Measurements from ENCODE around the gene SEPHS2. TPM values are rescaled to one million over a fixed set of nuclear protein-coding genes. Genes with fewer than 3 reads are reported as not detected.

Gene SEPHS2
- total RNA-seq, 1 donor from 2014 or later, result 9.0 TPM

DNA sequence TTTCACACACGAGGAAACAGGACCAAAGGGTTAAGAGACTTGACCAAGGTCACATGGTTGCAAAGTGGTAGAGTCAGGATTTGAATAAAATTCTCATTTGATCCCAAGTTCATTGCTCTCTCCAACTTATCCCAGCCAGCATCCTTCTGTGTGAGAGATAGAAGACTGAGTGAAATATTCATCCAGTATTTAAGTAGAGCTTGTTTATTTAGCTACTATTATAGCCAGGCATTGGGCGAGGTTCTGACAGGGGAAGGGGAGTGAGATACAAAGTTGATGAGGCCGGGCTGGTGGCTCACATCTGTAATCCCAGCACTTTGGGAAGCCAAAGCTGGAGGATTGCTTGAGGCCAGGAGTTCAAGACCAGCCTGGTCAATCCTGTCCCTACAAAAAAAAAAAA, 31.3 kb upstream of the SEPHS2 start:
- H3K4me3 Mint-ChIP-seq, result no peak overlapping the region
- no peaks in the 10 kb centered on the region for H3K9me3 Mint-ChIP-seq
- Histone ChIP-seq H3F3A (ENCODE audit: low read depth) (no peaks in the 10 kb centered on the region), H2AFZ (replicated peaks) (no peak overlapping the region), H3K9ac (no peak overlapping the region), H3K4me3 (no peak overlapping the region), H3K27me3 (no peaks in the 10 kb centered on the region), H4K20me1 (ENCODE audit: low read depth) (no peaks in the 10 kb centered on the region), H3K4me1 (no peaks in the 10 kb centered on the region), H3K27ac (no peak overlapping the region), H3K4me2 (no peak overlapping the region), H3K79me2 (ENCODE audit: low read depth) (no peaks in the 10 kb centered on the region), H3K36me3 (no peaks in the 10 kb centered on the region), H3K9me3 (ENCODE audit: low read depth) (no peaks in the 10 kb centered on the region)
- H3K36me3 Mint-ChIP-seq, result no peaks in the 10 kb centered on the region
- H3K27me3 Mint-ChIP-seq (ENCODE audit: insufficient read depth, low read depth), result peaks cover 12% of the 10 kb centered on the region
- H3K27ac Mint-ChIP-seq, result no peak overlapping the region
- no peaks in the 10 kb centered on the region for H3K4me1 Mint-ChIP-seq
- DNase-seq (ENCODE audit: low spot score), result no peak
- TF ChIP-seq EZH2 (IDR thresholded peaks at IDR 0.05) (no peak), EZH2phosphoT487 (IDR thresholded peaks at IDR 0.05) (no peak)
- TF ChIP-seq, protein P1, sequence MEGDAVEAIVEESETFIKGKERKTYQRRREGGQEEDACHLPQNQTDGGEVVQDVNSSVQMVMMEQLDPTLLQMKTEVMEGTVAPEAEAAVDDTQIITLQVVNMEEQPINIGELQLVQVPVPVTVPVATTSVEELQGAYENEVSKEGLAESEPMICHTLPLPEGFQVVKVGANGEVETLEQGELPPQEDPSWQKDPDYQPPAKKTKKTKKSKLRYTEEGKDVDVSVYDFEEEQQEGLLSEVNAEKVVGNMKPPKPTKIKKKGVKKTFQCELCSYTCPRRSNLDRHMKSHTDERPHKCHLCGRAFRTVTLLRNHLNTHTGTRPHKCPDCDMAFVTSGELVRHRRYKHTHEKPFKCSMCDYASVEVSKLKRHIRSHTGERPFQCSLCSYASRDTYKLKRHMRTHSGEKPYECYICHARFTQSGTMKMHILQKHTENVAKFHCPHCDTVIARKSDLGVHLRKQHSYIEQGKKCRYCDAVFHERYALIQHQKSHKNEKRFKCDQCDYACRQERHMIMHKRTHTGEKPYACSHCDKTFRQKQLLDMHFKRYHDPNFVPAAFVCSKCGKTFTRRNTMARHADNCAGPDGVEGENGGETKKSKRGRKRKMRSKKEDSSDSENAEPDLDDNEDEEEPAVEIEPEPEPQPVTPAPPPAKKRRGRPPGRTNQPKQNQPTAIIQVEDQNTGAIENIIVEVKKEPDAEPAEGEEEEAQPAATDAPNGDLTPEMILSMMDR (IDR thresholded peaks at IDR 0.05), result no peak

DNA sequence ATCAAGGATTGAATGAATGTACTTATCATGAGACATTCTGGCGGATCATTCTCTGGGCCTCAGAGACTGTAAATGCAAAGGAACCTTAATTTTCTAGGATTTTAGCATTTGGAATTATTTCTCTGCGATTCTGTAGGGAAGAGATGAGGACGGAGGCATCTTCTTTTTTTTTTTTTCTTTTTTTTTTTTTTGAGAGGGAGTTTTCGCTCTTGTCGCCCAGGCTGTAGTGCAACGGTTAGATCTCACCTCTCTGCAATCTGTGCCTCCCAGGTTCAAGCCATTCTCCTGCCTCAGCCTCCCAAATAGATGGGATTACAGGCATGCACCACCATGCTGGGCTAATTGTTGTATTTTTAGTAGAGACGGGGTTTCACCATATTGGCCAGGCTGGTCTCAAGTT, 29.0 kb upstream of the SEPHS2 start:
- H3K4me1 Mint-ChIP-seq, result no peaks in the 10 kb centered on the region
- no peak overlapping the region for H3K4me2 ChIP-seq
- no peak overlapping the region for H3K4me3 Mint-ChIP-seq
- H3F3A ChIP-seq (ENCODE audit: low read depth), result no peaks in the 10 kb centered on the region
- H3K27ac Mint-ChIP-seq, result no peak overlapping the region
- H2AFZ ChIP-seq (replicated peaks), result no peak overlapping the region
- H3K9me3 Mint-ChIP-seq, result no peaks in the 10 kb centered on the region
- no peaks in the 10 kb centered on the region for H4K20me1 ChIP-seq (ENCODE audit: low read depth)
- H3K27ac ChIP-seq, result no peak overlapping the region
- H3K9ac ChIP-seq, result no peak overlapping the region
- no peaks in the 10 kb centered on the region for H3K36me3 Mint-ChIP-seq
- H3K79me2 ChIP-seq (ENCODE audit: low read depth), result no peaks in the 10 kb centered on the region
- DNase-seq (ENCODE audit: low spot score), result no peak
- no peaks in the 10 kb centered on the region for H3K9me3 ChIP-seq (ENCODE audit: low read depth)
- no peaks in the 10 kb centered on the region for H3K4me1 ChIP-seq
- no peaks in the 10 kb centered on the region for H3K27me3 ChIP-seq
- TF ChIP-seq EZH2 (IDR thresholded peaks at IDR 0.05) (no peak), EZH2phosphoT487 (IDR thresholded peaks at IDR 0.05) (no peak)
- TF ChIP-seq, protein P1 (IDR thresholded peaks at IDR 0.05), result no peak
- no peak overlapping the region for H3K4me3 ChIP-seq
- no peaks in the 10 kb centered on the region for H3K36me3 ChIP-seq
- peaks cover 12% of the 10 kb centered on the region for H3K27me3 Mint-ChIP-seq (ENCODE audit: insufficient read depth, low read depth)

DNA sequence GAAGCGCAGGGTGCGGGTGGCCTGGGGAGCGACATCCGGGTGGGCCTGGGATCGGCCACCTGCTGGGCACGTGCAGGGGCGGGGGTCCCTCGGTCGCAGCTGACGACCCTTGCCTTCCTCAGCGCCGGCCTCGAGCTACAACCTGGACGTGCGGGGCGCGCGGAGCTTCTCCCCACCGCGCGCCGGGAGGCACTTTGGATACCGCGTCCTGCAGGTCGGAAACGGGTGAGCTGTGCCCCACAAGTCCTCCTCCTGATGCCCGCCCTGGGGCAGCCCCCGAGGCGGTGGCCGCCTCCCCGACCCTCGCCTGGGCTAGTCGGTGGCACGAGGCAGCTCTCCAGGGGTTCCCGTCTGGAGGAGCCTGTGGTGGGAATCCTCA, 28.4 kb upstream of the SEPHS2 start:
- Histone ChIP-seq H3K36me3 (no peaks in the 10 kb centered on the region), H4K20me1 (ENCODE audit: low read depth) (no peaks in the 10 kb centered on the region), H3K4me3 (no peak overlapping the region), H3K4me1 (no peaks in the 10 kb centered on the region), H3K9ac (no peak overlapping the region), H3K4me2 (no peak overlapping the region), H3K9me3 (ENCODE audit: low read depth) (no peaks in the 10 kb centered on the region), H3K27me3 (no peaks in the 10 kb centered on the region), H2AFZ (replicated peaks) (no peak overlapping the region), H3K79me2 (ENCODE audit: low read depth) (no peaks in the 10 kb centered on the region), H3K27ac (no peak overlapping the region), H3F3A (ENCODE audit: low read depth) (no peaks in the 10 kb centered on the region)
- H3K4me1 Mint-ChIP-seq, result no peaks in the 10 kb centered on the region
- no peaks in the 10 kb centered on the region for H3K36me3 Mint-ChIP-seq
- H3K27ac Mint-ChIP-seq, result no peak overlapping the region
- peaks cover 12% of the 10 kb centered on the region for H3K27me3 Mint-ChIP-seq (ENCODE audit: insufficient read depth, low read depth)
- no peaks in the 10 kb centered on the region for H3K9me3 Mint-ChIP-seq
- TF ChIP-seq, protein P1 (IDR thresholded peaks at IDR 0.05), result no peak
- TF ChIP-seq EZH2phosphoT487 (IDR thresholded peaks at IDR 0.05) (no peak), EZH2 (IDR thresholded peaks at IDR 0.05) (no peak)
- no peak overlapping the region for H3K4me3 Mint-ChIP-seq
- no peak for DNase-seq (ENCODE audit: low spot score)
